Putamen (tissue), 1 donor: ENCODE measurements around the gene ARID3A.
A peak's percentile ranks its signal among the peaks of the same experiment; 100 is the strongest.

ENCODE experiments used
- DNase-seq: peaks from one replicate; pipeline ENCODE4 v3.0.0-alpha.2; 2016; ENCODE audit warnings: low spot score

The ARID3A gene

GRCh38 chr19:964761-965694, 39.2 kb downstream of the ARID3A start:
- DNase-seq, result no peak

GRCh38 chr19:966485-967088, 40.8 kb downstream of the ARID3A start:
- no peak for DNase-seq

- DNase-seq, result no peak
Observed at GRCh38 chr19:970695-971094, 44.9 kb downstream of the ARID3A start.

GRCh38 chr19:971795-972194, 46.0 kb downstream of the ARID3A start:
- no peak for DNase-seq

- no peak for DNase-seq
Observed at GRCh38 chr19:972281-972680, 46.4 kb downstream of the ARID3A start.

- no peak for DNase-seq
Observed at GRCh38 chr19:973726-974563, 48.1 kb downstream of the ARID3A start.

- DNase-seq, result no peak
Observed at GRCh38 chr19:974564-975257, 48.9 kb downstream of the ARID3A start.

GRCh38 chr19:976476-976875, 50.6 kb downstream of the ARID3A start:
- DNase-seq, result no peak

GRCh38 chr19:977058-977464, 51.2 kb downstream of the ARID3A start:
- DNase-seq, result no peak

GRCh38 chr19:979318-979741, 53.5 kb downstream of the ARID3A start:
- no peak for DNase-seq

- no peak for DNase-seq
Observed at GRCh38 chr19:980133-980998, 54.5 kb downstream of the ARID3A start.

GRCh38 chr19:982567-983170, 56.8 kb downstream of the ARID3A start:
- peak; percentile 57 for DNase-seq

- peak; percentile 94 for DNase-seq
Observed at GRCh38 chr19:984165-984967, 58.5 kb downstream of the ARID3A start, which contains the start of gene WDR18. WDR18 (plus strand) TSS chr19:984345; CDS start chr19:984354, 9 bp downstream.

- DNase-seq, result no peak
Observed at GRCh38 chr19:986083-986482, 60.2 kb downstream of the ARID3A start.

GRCh38 chr19:988081-988480, 62.2 kb downstream of the ARID3A start:
- DNase-seq, result no peak

GRCh38 chr19:988510-988909, 62.7 kb downstream of the ARID3A start:
- no peak for DNase-seq

GRCh38 chr19:989381-990081, 63.7 kb downstream of the ARID3A start:
- no peak for DNase-seq

- DNase-seq, result no peak
Observed at GRCh38 chr19:990119-990571, 64.3 kb downstream of the ARID3A start.

GRCh38 chr19:990746-991145, 64.9 kb downstream of the ARID3A start:
- no peak for DNase-seq
